DOHH2 (cell line): ENCODE results near the gene TUT4.

ENCODE experiments used
- CTCF ChIP-seq: fragments of 200-600 bp; sonication (generic); IDR thresholded peaks from one replicate; pipeline ENCODE4 v1.5.1; 2014; ENCODE audit warnings: antibody characterized with exemption, mild to moderate bottlenecking, low read depth, low read length; ENCODE audit not compliant: poor library complexity, severe bottlenecking
- EZH2phosphoT487 ChIP-seq: fragments of 200-600 bp; sonication (generic); IDR thresholded peaks from 2 replicates; pipeline ENCODE4 v1.6.1; 2017; ENCODE audit warnings: borderline replicate concordance, mild to moderate bottlenecking, antibody characterized with exemption, low read length, moderate library complexity, mixed read lengths

- TF ChIP-seq CTCF (no peak), EZH2phosphoT487 (no peak)
Measured at GRCh38 chr1:52579415-52579814, 26.5 kb upstream of the TUT4 start.
